GM12874 (cell line): ENCODE results near the gene PAQR9.

Source experiments
- TF ChIP-seq, protein P1 (sequence below): IDR thresholded peaks from 2 replicates; pipeline ENCODE4 v1.5.1; 2011; ENCODE audit warnings: low read depth, mild to moderate bottlenecking, control low read depth, low read length, moderate library complexity; ENCODE audit not compliant: insufficient read depth

Gene PAQR9

DNA sequence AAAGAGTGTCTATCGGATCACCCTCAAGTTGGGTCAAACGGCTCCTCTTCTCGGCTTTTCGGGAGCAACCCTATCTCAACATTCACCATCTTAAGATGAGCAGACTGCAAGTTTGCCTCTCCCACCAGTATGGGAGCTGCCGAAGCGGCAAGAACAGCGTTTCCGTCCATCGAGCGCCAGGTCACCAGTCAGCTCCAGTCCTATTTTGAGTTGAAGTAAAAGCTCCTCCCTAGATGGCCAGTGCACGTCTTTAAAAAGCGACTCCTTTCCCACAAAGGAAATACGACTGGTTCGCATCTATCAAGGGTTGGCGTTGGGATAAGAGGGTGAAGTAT lies 37.5 kb upstream of the PAQR9 start:
- TF ChIP-seq, protein P1, sequence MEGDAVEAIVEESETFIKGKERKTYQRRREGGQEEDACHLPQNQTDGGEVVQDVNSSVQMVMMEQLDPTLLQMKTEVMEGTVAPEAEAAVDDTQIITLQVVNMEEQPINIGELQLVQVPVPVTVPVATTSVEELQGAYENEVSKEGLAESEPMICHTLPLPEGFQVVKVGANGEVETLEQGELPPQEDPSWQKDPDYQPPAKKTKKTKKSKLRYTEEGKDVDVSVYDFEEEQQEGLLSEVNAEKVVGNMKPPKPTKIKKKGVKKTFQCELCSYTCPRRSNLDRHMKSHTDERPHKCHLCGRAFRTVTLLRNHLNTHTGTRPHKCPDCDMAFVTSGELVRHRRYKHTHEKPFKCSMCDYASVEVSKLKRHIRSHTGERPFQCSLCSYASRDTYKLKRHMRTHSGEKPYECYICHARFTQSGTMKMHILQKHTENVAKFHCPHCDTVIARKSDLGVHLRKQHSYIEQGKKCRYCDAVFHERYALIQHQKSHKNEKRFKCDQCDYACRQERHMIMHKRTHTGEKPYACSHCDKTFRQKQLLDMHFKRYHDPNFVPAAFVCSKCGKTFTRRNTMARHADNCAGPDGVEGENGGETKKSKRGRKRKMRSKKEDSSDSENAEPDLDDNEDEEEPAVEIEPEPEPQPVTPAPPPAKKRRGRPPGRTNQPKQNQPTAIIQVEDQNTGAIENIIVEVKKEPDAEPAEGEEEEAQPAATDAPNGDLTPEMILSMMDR = no peak

DNA sequence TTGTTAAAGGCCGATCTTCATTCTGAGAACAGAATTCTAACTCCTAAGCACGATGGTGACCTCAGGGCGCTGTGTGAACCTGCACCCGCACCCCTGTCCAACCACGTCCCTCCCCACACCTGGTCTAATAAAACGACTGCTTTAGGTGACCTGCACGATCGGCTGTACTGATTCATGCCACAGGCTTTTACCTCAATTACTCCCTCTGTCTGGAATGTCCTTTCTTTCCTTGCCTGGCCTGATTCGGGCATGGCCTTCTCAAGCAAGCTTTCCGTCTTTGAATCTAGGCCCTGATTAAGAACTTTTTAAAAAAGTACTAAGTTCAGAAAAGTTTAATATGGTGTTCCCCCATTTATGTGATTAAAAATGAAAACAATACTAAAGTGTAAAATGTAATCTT lies 37.1 kb upstream of the PAQR9 start:
- TF ChIP-seq, protein P1 = no peak

DNA sequence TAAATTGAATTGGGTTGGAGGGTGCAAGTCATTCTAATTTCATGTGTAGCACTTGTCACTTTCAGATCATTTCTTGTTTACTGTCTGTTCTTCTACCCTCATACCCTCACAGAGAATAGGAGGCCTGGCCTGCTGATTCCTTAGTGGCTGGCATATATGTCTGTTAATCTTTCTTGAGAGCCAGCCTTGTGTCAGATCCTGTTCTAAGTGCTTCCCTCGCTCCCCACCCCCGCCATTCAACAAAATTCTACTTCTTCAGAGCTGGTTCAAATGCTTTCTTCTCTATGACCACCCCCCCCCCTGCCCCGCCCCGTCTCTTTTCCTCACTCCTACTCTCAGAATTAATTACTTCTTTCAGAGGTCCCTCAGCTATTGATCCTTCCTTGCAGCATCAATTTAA lies 36.4 kb upstream of the PAQR9 start:
- TF ChIP-seq, protein P1 = no peak

DNA sequence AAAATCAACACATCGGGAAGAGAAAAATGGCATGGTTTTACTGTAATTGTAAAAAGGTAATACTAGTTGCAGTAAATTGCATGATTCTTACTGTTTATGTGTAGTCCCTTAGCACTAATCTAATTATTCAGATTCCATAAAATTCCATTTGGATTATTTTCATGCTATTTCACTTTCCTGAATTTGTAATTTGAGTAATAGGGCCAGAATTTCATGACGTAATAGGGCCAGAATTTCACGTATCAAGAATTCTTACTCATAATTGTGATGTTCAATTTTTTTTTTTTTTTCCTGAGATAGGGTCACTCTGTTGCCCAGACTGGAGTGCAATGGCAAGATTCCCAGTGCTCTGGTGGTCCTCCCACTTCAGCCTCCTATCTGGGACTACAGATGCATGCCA lies 35.0 kb upstream of the PAQR9 start:
- TF ChIP-seq, protein P1 = no peak

DNA sequence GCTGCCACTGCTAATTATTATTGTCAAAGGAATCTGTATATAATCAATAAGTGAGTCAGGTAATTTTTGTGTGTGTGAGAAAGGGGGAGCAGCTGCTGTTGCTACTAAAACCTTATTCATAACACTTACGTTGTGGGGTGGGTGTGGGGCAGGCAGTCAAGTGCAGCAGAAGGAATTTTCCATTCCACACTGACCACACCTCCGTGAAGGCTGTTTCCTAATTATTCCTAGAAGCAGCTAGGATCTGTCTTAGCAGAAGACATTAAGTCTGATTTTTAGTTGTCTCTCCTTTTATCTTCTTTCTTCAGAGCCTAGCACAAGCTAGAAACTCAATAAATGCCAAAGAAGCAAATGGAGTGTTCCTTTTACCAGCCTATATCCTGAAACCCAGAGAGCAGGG lies 33.9 kb upstream of the PAQR9 start:
- TF ChIP-seq, protein P1 = no peak

DNA sequence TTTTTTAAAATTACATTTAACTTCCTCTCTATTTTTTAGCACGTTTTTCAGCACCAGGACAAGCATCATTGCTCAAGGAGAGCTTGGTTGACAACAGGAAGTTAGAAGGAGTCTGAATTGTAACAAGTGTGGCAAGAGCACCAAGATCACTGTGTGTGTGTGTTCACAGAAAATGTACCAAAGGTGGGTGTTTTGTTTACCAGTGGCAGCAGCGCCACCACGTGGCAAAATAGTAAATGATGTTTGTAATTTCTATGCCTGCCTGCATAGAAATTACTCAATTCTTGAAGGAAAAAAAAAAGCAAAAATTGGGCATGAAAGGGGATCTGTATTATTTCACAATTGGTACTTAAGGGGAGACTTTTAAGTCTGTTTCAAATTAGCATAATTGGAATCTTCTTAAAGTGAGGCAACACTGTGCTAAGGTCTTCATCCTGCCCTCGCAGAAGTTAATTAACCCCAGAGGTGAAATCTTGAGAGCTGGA lies 30.5 kb upstream of the PAQR9 start:
- TF ChIP-seq, protein P1 = peak; percentile 54; the same call in 1 of the 2 replicates

DNA sequence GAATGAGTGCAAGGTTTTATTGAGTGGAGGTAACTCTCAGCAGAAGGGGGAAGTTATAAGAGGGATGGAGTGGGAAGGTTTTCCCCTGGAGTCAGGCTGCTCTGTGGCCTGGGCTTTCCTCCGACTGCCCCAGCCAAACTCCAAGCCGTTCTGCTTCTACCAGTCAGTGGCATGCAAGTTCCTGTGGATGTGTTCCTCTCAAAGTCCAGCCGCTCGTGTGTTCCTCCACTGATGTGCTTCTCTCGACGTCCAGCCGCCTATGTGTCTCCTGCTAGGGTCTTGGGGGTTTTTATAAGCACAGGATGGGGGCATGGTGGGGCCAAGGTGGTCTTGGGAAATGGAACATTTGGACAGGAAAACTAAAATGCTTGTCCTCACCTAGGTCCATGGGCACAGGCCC lies 28.8 kb upstream of the PAQR9 start:
- TF ChIP-seq, protein P1 = no peak

DNA sequence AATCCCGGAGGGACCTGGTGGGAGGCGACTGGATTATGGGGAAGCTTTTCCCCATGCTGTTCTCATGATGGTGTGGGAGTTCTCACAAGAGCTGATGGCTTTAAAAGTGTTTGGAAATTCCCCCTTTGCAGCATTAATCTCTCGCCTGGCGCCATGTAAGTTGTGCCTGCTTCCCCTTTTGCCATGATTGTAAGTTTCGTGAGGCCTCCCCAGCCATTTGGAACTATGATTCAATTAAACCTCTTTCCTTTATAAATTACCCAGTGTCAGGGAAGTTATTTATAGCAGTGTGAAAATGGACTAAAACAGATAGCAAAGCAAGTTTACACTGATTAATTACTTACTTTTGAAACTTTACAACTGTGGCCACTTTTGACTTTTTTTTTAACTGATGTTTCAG lies 27.2 kb upstream of the PAQR9 start:
- TF ChIP-seq, protein P1 = no peak
